ENCODE data around the gene LAMA5. TPM values are rescaled to one million over a fixed set of nuclear protein-coding genes. Genes with fewer than 3 reads are reported as not detected.

The LAMA5 gene
- total and polyA plus RNA-seq, 4 donors = 116 to 315 (median 244) TPM

- ATAC-seq (ENCODE audit: insufficient read depth, low FRiP score) (no peak), DNase-seq (peak in 1 of 3 donors; percentile 19)
- Histone ChIP-seq H3K9ac (ENCODE audit: insufficient read depth in 1 of 2, low read length in 2 of 2) (no peak overlapping the region), H3K27me3 (ENCODE audit: control insufficient read depth in 3 of 3, insufficient read depth in 3 of 3, low read length in 2 of 3) (no peaks in the 10 kb centered on the region), H3K27ac (ENCODE audit: low read depth in 1 of 2, low read length in 1 of 2) (peak overlapping the region; percentile 87 to 91), H3K4me3 (no peak overlapping the region), H3K9me3 (ENCODE audit: control insufficient read depth in 4 of 4, insufficient read depth in 3 of 4, low read length in 3 of 4) (no peaks in the 10 kb centered on the region), H3K4me1 (ENCODE audit: control insufficient read depth in 5 of 5, insufficient read depth in 5 of 5, low read length in 5 of 5) (peaks cover 13 to 62% (median 49%) of the 10 kb centered on the region in 5 donors), H3K36me3 (ENCODE audit: control insufficient read depth in 4 of 4, insufficient read depth in 4 of 4, low read length in 4 of 4) (peaks cover 0 to 21% (median under 1%) of the 10 kb centered on the region in 4 donors)
- 56 to 64% methylated on average over 17 of the region's 17 CpGs for WGBS, 2 donors
- TF ChIP-seq CTCF (IDR thresholded peaks at IDR 0.05; ENCODE audit: control extremely low read depth, extremely low read depth) = no peak
Observed at GRCh38 chr20:62356589-62357186, 10.4 kb downstream of the LAMA5 start.

- Histone ChIP-seq H3K9me3 (ENCODE audit: control insufficient read depth in 4 of 4, insufficient read depth in 3 of 4, low read length in 3 of 4) (no peaks in the 10 kb centered on the region), H3K4me3 (no peak overlapping the region), H3K4me1 (ENCODE audit: control insufficient read depth in 5 of 5, insufficient read depth in 5 of 5, low read length in 5 of 5) (peaks cover 13 to 56% (median 45%) of the 10 kb centered on the region in 5 donors), H3K27ac (ENCODE audit: low read depth in 1 of 2, low read length in 1 of 2) (peak overlapping the region; percentile 87 to 91), H3K27me3 (ENCODE audit: control insufficient read depth in 3 of 3, insufficient read depth in 3 of 3, low read length in 2 of 3) (no peaks in the 10 kb centered on the region), H3K36me3 (ENCODE audit: control insufficient read depth in 4 of 4, insufficient read depth in 4 of 4, low read length in 4 of 4) (peaks cover 0 to 27% (median 3%) of the 10 kb centered on the region in 4 donors), H3K9ac (ENCODE audit: insufficient read depth in 1 of 2, low read length in 2 of 2) (no peak overlapping the region)
- no peak for ATAC-seq (ENCODE audit: insufficient read depth, low FRiP score)
- TF ChIP-seq CTCF (IDR thresholded peaks at IDR 0.05; ENCODE audit: control extremely low read depth, extremely low read depth) = no peak
- WGBS, 2 donors = 47 to 61% methylated on average over 29 of the region's 29 CpGs
- peak in 2 of 3 donors; percentile 62 to 80 for DNase-seq
Observed at GRCh38 chr20:62355878-62356588, 11.1 kb downstream of the LAMA5 start.

- Histone ChIP-seq H3K36me3 (ENCODE audit: control insufficient read depth in 4 of 4, insufficient read depth in 4 of 4, low read length in 4 of 4) (peaks cover 0 to 33% (median 3%) of the 10 kb centered on the region in 4 donors), H3K4me1 (ENCODE audit: control insufficient read depth in 5 of 5, insufficient read depth in 5 of 5, low read length in 5 of 5) (peaks cover 10 to 51% (median 40%) of the 10 kb centered on the region in 5 donors), H3K4me3 (no peak overlapping the region), H3K9me3 (ENCODE audit: control insufficient read depth in 4 of 4, insufficient read depth in 3 of 4, low read length in 3 of 4) (no peaks in the 10 kb centered on the region), H3K27me3 (ENCODE audit: control insufficient read depth in 3 of 3, insufficient read depth in 3 of 3, low read length in 2 of 3) (no peaks in the 10 kb centered on the region), H3K9ac (ENCODE audit: insufficient read depth in 1 of 2, low read length in 2 of 2) (no peak overlapping the region), H3K27ac (ENCODE audit: low read depth in 1 of 2, low read length in 1 of 2) (peak overlapping the region; percentile 87 to 91)
- DNase-seq = no peak
- no peak for TF ChIP-seq CTCF (IDR thresholded peaks at IDR 0.05; ENCODE audit: control extremely low read depth, extremely low read depth)
- ATAC-seq (ENCODE audit: insufficient read depth, low FRiP score) = no peak
- WGBS, 2 donors = 41 to 54% methylated on average over 11 of the region's 11 CpGs
Observed at GRCh38 chr20:62355516-62355877, 11.6 kb downstream of the LAMA5 start.
